KOPT-K1 (cell line): ENCODE measurements around the gene HTT-AS.

Experiments
- H3K27ac ChIP-seq: fragments of 200-600 bp; sonication (generic); 2 replicates; pipeline ENCODE4 v1.5.1; 2016; ENCODE audit warnings: antibody characterized with exemption, mild to moderate bottlenecking, low read depth, low read length; ENCODE audit not compliant: poor library complexity, severe bottlenecking
- H3K36me3 ChIP-seq: fragments of 200-600 bp; sonication (generic); 2 replicates; pipeline ENCODE4 v1.5.1; 2017; ENCODE audit warnings: antibody characterized with exemption, mild to moderate bottlenecking, low read length, moderate library complexity; ENCODE audit not compliant: insufficient read depth
- H3K9me3 ChIP-seq: fragments of 200-600 bp; sonication (generic); 2 replicates; pipeline ENCODE4 v1.5.1; 2017; ENCODE audit warnings: antibody characterized with exemption, low read length, mild to moderate bottlenecking; ENCODE audit not compliant: insufficient read depth, poor library complexity, severe bottlenecking

Gene HTT-AS

DNA sequence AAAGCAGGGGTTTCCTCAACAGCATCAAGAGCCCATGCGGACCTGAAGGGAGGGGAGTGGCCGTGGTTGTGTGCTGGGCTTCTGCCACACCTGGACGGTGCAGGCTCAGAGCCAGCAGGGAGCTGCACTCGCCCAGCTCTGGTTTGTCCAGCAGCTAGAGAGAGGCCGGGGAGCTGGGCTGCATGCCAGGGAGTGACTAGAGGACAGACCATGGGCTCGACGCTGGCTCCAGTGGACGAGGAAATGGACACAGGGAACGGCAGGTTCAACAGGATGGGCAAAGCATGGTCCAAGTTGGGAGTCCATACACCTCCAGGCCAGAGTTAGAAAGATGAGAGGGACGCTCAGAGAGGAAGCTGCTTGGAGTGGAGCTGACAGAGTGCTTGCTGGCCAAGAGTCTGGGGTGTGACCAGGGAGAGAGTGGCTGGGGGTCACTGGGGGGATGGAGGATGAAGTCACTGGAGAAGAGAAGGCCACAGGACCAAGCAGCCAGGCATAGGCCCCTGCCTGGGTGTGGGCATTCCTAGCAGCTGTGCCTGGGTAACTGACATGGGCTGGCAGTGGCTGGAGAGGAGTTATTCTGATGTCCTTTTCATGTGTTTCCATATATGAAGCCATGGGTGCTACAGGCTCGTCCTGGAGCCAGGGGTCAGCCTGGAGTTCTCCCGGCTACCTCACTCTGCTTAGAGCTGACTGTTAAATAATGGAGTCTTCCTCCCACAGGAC lies 42.8 kb downstream of the HTT-AS start:
- Histone ChIP-seq H3K9me3 (no peaks in the 10 kb centered on the region), H3K36me3 (no peaks in the 10 kb centered on the region), H3K27ac (no peak overlapping the region)

DNA sequence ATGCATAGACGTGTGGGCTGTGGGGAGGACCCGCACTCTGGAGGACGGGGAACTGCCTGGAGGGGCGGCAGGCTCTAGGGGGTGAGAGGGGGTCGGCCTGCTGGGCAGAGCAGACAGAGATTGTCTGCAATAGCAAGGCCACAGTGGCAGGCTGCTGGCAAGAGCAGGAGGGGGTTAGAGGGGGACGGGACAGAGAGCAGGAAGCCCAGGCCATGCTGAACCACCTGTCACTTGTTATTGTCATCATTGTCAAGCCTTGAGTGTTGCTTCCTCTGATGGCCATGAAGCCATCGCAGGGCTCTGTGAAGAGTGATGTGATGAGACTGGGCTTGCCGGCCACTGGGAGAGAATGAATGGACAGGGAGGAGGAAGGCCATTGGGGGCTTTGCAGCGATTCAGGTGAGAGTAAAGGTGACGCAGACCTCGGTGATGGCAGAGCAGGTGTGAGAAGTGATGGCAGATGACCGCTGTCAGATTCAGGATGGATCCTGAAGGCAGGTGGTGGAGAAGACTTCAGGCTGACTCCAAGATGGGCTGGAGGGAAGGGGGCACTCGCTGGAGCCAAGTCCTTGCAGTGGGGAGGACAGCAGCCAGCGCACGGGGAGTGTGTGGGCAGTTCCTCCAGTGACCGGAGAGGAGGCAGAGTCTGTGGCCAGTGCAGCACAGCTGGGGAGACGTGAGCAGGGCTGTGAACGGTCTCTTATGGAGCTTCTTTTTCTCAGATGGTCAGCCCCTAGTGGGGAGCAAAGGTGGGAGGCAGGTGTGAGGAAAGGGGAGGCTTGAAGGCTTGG lies 43.6 kb downstream of the HTT-AS start:
- H3K36me3 ChIP-seq, result no peaks in the 10 kb centered on the region

DNA sequence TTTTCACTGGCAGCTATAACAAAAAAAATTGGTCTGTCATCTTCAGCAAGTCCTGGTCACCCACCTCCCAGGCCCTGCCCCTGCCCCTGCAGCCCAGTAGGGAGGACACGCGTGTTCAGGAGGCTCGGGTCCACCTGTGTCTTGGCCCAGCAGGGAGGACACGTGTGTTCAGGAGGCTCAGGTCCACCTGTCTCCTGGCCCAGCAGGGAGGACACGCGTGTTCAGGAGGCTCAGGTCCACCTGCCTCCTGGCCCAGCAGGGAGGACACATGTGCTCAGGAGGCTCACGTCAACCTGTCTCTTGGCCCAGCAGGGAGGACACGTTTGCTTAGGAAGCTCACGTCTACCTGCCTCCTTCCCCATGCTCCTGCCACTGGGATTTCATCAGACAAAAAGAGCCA lies 44.9 kb downstream of the HTT-AS start:
- no peaks in the 10 kb centered on the region for H3K9me3 ChIP-seq
- no peaks in the 10 kb centered on the region for H3K36me3 ChIP-seq
- no peak overlapping the region for H3K27ac ChIP-seq

More for the DNA sequence above, 43.6 kb downstream of the HTT-AS start:
- Histone ChIP-seq H3K9me3 (no peaks in the 10 kb centered on the region), H3K27ac (no peak overlapping the region)

DNA sequence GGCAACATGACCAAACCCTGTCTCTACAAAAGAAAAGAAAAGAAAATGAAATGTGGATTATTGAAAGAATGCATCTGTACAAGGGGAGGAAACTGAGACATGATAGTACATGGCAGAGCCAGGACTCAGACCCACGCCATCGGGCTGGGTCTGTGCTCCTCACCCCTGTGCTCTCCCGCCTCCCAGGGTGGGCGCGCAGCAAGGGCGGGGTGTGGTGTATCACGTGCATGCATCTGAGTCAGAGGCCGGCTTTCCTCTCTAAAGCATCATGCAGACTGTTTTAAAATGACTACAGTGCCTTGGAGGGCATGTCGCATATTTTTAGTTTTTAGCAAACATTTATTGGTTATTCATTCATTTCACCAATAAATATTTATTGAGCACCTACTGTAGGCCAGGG lies 47.8 kb downstream of the HTT-AS start:
- no peaks in the 10 kb centered on the region for H3K36me3 ChIP-seq
- H3K9me3 ChIP-seq, result peaks cover 6% of the 10 kb centered on the region
- no peak overlapping the region for H3K27ac ChIP-seq

- H3K36me3 ChIP-seq, result no peaks in the 10 kb centered on the region
- H3K9me3 ChIP-seq, result peaks cover 6% of the 10 kb centered on the region
- H3K27ac ChIP-seq, result no peak overlapping the region
Measured at GRCh38 chr4:3025881-3026280, 48.5 kb downstream of the HTT-AS start.

DNA sequence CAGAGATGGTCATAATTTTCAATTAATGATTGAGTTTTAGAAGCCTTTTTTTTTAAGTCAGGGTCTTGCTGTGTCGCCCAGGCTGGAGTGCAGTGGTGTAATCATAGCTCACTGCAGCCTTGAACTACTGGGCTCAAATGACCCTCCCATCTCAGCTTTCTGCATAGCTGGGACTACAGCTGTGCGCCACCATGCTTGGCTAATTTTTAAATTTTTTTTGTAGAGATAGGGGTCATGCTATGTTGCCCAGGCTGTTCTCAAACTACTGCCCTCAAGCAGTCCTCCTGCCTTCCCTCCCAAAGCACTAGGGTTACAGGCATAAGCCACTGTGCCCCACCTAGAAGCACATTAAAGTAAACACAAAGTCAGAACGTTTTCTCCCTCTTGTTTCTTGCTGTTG lies 51.7 kb downstream of the HTT-AS start:
- no peaks in the 10 kb centered on the region for H3K36me3 ChIP-seq
- no peak overlapping the region for H3K27ac ChIP-seq
- H3K9me3 ChIP-seq, result peaks cover 6% of the 10 kb centered on the region

- H3K27ac ChIP-seq, result no peak overlapping the region
- peaks cover 6% of the 10 kb centered on the region for H3K9me3 ChIP-seq
- no peaks in the 10 kb centered on the region for H3K36me3 ChIP-seq
Measured at GRCh38 chr4:3022112-3022511, 52.2 kb downstream of the HTT-AS start.

GRCh38 chr4:3021627-3022026 lies 52.7 kb downstream of the HTT-AS start:
- Histone ChIP-seq H3K9me3 (peaks cover 6% of the 10 kb centered on the region), H3K36me3 (no peaks in the 10 kb centered on the region), H3K27ac (no peak overlapping the region)

- Histone ChIP-seq H3K36me3 (no peaks in the 10 kb centered on the region), H3K27ac (no peak overlapping the region), H3K9me3 (peaks cover 6% of the 10 kb centered on the region)
Measured at GRCh38 chr4:3021127-3021526, 53.2 kb downstream of the HTT-AS start.

GRCh38 chr4:3019145-3019846 lies 55.0 kb downstream of the HTT-AS start:
- Histone ChIP-seq H3K27ac (no peak overlapping the region), H3K9me3 (peaks cover 6% of the 10 kb centered on the region), H3K36me3 (no peaks in the 10 kb centered on the region)

- Histone ChIP-seq H3K36me3 (no peaks in the 10 kb centered on the region), H3K9me3 (no peaks in the 10 kb centered on the region), H3K27ac (no peak overlapping the region)
Measured at GRCh38 chr4:3017504-3017903, 56.8 kb downstream of the HTT-AS start.

DNA sequence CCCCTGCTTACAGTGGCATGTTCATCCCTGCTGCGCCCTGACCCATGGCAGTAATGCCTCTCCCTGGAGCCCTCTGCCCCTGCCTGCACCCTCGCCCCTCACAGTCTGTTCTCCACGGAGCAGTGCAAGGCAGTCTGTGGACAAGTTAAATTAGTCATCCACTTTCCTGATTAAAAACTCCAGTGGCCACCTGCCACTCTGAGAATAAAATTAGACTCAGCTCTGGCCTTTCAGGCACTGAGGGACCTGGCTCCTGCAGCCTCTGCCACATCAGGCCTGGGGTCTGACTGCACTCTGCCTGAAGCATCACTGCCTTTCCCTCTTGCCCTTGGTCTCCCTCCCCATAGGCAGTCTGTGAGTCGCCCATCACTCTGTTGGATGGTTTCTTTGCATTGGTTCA lies 57.4 kb downstream of the HTT-AS start:
- H3K9me3 ChIP-seq, result no peaks in the 10 kb centered on the region
- H3K27ac ChIP-seq, result no peak overlapping the region
- no peaks in the 10 kb centered on the region for H3K36me3 ChIP-seq

DNA sequence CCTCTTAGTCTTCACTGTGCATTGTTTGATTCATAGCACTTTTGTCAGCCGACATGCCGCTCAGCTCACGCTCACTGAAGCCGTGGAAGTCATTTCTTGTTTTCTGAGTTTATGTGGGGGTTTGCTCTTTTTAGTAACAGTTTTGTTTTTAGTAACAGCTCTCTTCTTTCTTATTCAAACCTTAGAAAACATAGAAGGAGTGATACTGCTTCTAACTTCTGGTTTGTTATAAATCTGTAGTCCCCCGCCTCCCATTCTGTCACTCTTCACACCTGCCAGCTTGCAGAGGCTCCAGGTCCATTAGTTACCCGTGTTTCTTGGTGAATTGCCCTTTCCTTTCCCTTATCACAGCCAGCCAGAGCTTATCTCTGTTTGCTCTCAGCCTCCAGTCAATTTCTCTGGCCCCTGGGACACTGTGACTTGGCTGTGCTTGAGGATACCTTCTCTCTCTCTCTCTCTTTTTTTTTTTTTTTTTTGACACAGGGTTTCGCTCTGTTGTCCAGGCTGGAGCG lies 60.4 kb downstream of the HTT-AS start:
- no peaks in the 10 kb centered on the region for H3K9me3 ChIP-seq
- no peak overlapping the region for H3K27ac ChIP-seq
- H3K36me3 ChIP-seq, result no peaks in the 10 kb centered on the region
